Activated CD4-positive, alpha-beta T cell treated with anti-CD3 and anti-CD28 coated beads, Interleukin-2, amount 10 ng/mL, durations not matched to agents 24 days and 14 days (primary cell): ENCODE measurements around the gene BMP3. TPM values are rescaled to one million over a fixed set of nuclear protein-coding genes. Genes with fewer than 3 reads are reported as not detected.

ENCODE experiments used
- total RNA-seq: library from RNA; stranded (reverse); gene quantifications from 2 replicates; pipeline ENCODE4 v1.2.3, GENCODE V29; 2022

Gene BMP3
- total RNA-seq, 1 donor from 2014 or later, result not detected

Other genes with a start within 250 kb of the BMP3 start
- gene PRKG2, start 184.5 kb downstream of the BMP3 start, total RNA-seq, result 0.07 and 0.12 TPM in 2 replicates